B cell (primary cell): ENCODE measurements around the gene PGS1. TPM values are rescaled to one million over a fixed set of nuclear protein-coding genes. Genes with fewer than 3 reads are reported as not detected.

Experiments
- ATAC-seq: fragments of 200-7000 bp; cut with Tn5 transposase; one replicate; pipeline ENCODE4 v1.10.0; 2021; ENCODE audit warnings: low read depth, mild to moderate bottlenecking, moderate number of reproducible peaks, moderate library complexity
- CTCF ChIA-PET: fragments of 350-600 bp; sonication (Branson Sonifier 250); formaldehyde crosslinking; loops from one replicate; lab custom pipeline; 2021; ENCODE audit warnings: antibody characterized with exemption, inconsistent platforms; lab: Charles Lee
- POLR2A ChIA-PET: fragments of 350-600 bp; sonication (Branson Sonifier 250); formaldehyde crosslinking; loops from one replicate; lab custom pipeline; 2021; ENCODE audit warnings: antibody characterized with exemption; lab: Charles Lee
- DNase-seq: peaks from one replicate; pipeline ENCODE4 v3.0.0; 2013
- H2AFZ ChIP-seq: 2 replicates; pipeline ENCODE4 v1.6.1; 2012; ENCODE audit warnings: mild to moderate bottlenecking, low read depth, low read length; ENCODE audit not compliant: insufficient read depth, poor library complexity, severe bottlenecking
- H3K27ac ChIP-seq, 2 donors: 1 replicate in 1 of 2; 2 replicates in 1 of 2; pipeline ENCODE4 v1.5.1; 2012 to 2013; ENCODE audit warnings: low read length in 2 of 2, mild to moderate bottlenecking in 2 of 2, moderate library complexity in 1 of 2
- H3K27me3 ChIP-seq, 4 experiments: fragments of 200-600 bp in 1 of 4; sonication (generic) in 1 of 4; replicated peaks in 1 of 4; 1 replicate in 2 of 4; 2 replicates in 2 of 4; pipeline versions ENCODE4 v1.6.1 to v1.7.0; 2013 to 2016; ENCODE audit warnings: low read length in 3 of 4, mild to moderate bottlenecking in 2 of 4, mixed read lengths in 1 of 4, moderate library complexity in 1 of 4; ENCODE audit not compliant: insufficient read depth in 4 of 4, control insufficient read depth in 3 of 4; ENCODE audit errors: control extremely low read depth in 1 of 4
- H3K36me3 ChIP-seq, 2 experiments: replicated peaks in 1 of 2; 1 replicate in 1 of 2; 2 replicates in 1 of 2; pipeline versions ENCODE4 v1.6.1 to v1.7.1; 2013; ENCODE audit warnings: low read length in 1 of 2; ENCODE audit not compliant: insufficient read depth in 2 of 2, control insufficient read depth in 1 of 2; ENCODE audit errors: control extremely low read depth in 1 of 2, extremely low read depth in 1 of 2
- H3K4me1 ChIP-seq, 2 donors: fragments of 200-600 bp in 1 of 2; sonication (generic) in 1 of 2; 1 replicate in 1 of 2; 2 replicates in 1 of 2; pipeline versions ENCODE4 v1.5.1 to v1.6.1; 2013 to 2017; ENCODE audit warnings: low read length in 2 of 2; ENCODE audit not compliant: control insufficient read depth in 2 of 2, insufficient read depth in 2 of 2
- H3K4me2 ChIP-seq: replicated peaks from 2 replicates; pipeline ENCODE3; 2012; ENCODE audit warnings: mild to moderate bottlenecking, low read depth, low read length; ENCODE audit not compliant: poor library complexity, severe bottlenecking
- H3K4me3 ChIP-seq, 5 experiments: fragments of 200-600 bp in 1 of 5; sonication (generic) in 1 of 5; 1 replicate in 3 of 5; 2 replicates in 2 of 5; pipeline versions ENCODE4 v1.5.1 to v1.7.0; 2011 to 2016; ENCODE audit warnings: low read length in 4 of 5, mild to moderate bottlenecking in 4 of 5, low read depth in 2 of 5, control low read depth in 1 of 5, moderate library complexity in 1 of 5; ENCODE audit not compliant: insufficient read depth in 1 of 5; ENCODE audit errors: control extremely low read depth in 1 of 5, extremely low read depth in 1 of 5
- H3K79me2 ChIP-seq: fragments of 200-600 bp; sonication (generic); one replicate; pipeline ENCODE4 v1.6.0; 2016; ENCODE audit warnings: low read length; ENCODE audit not compliant: control insufficient read depth, insufficient read depth
- H3K9ac ChIP-seq: fragments of 200-600 bp; sonication (generic); 2 replicates; pipeline ENCODE4 v1.6.1; 2017; ENCODE audit warnings: mild to moderate bottlenecking, low read length, moderate library complexity
- H3K9me3 ChIP-seq, 3 donors: one replicate each; pipeline versions ENCODE4 v1.6.1 to v1.7.1; 2013; ENCODE audit warnings: low read length in 2 of 3; ENCODE audit not compliant: control insufficient read depth in 2 of 3, insufficient read depth in 1 of 3; ENCODE audit errors: control extremely low read depth in 1 of 3
- H4K20me1 ChIP-seq: 2 replicates; pipeline ENCODE4 v1.6.0; 2012; ENCODE audit warnings: mild to moderate bottlenecking, low read length; ENCODE audit not compliant: insufficient read depth, control insufficient read depth, poor library complexity, severe bottlenecking
- H3K27ac Mint-ChIP-seq: one replicate; pipeline ENCODE4 v1.8.0; 2021; ENCODE audit warnings: mixed read lengths
- H3K27me3 Mint-ChIP-seq: one replicate; pipeline ENCODE4 v1.8.0; 2021; ENCODE audit warnings: mixed read lengths
- H3K4me1 Mint-ChIP-seq: one replicate; pipeline ENCODE4 v1.8.0; 2021; ENCODE audit warnings: mixed read lengths
- H3K4me3 Mint-ChIP-seq: one replicate; pipeline ENCODE4 v1.8.0; 2021; ENCODE audit warnings: mixed read lengths
- H3K9me3 Mint-ChIP-seq: one replicate; pipeline ENCODE4 v1.8.0; 2022; ENCODE audit warnings: mixed read lengths; ENCODE audit not compliant: insufficient read depth
- CTCF ChIP-seq: fragments of 200-600 bp; IDR thresholded peaks from one replicate; pipeline ENCODE4 v1.8.0; 2022; ENCODE audit warnings: antibody characterized with exemption, mild to moderate bottlenecking
- EZH2 ChIP-seq: IDR thresholded peaks from 2 replicates; pipeline ENCODE4 v1.6.1; 2012; ENCODE audit warnings: borderline replicate concordance, low read depth, mild to moderate bottlenecking, moderate library complexity, low read length; ENCODE audit not compliant: insufficient read depth, poor library complexity, severe bottlenecking
- WGBS: methylation state at CpG from one replicate; pipeline ENCODE4 v1.1.5; 2013; ENCODE audit warnings: missing lambda C conversion rate; ENCODE audit not compliant: insufficient coverage; 5-methylcytosine and 5-hydroxymethylcytosine counted together
- intact Hi-C: fragments of 100-400 bp; cut with micrococcal nuclease; formaldehyde crosslinking; loops from one replicate; pipeline ENCODE4 v1.10.0; 2022
- polyA plus RNA-seq: library from polyadenylated mRNA; depleted of rRNA; stranded (reverse); fragments of >200 nt; gene quantifications from 2 replicates; pipeline ENCODE4 v1.2.3, GENCODE V29; 2012
- total RNA-seq, 2 donors: library from RNA; stranded (reverse); fragments of 120-200 nt in 1 of 2; gene quantifications; 1 replicate in 1 of 2; 2 replicates in 1 of 2; pipeline versions ENCODE4 v1.2.3 to v1.2.4, GENCODE V29; 2013 to 2022

Gene PGS1
- total and polyA plus RNA-seq, 2 donors (not counting 1 experiment from before 2014, with no cell fraction given), result 85.1 to 88.3 TPM

- Mint-ChIP-seq H3K4me1 (peaks cover 69% of the 10 kb centered on the region), H3K9me3 (no peaks in the 10 kb centered on the region), H3K4me3 (no peak overlapping the region), H3K27ac (peak overlapping the region; percentile 26), H3K27me3 (no peaks in the 10 kb centered on the region)
- intact Hi-C loops, result no loop called here
- ChIA-PET CTCF (interaction anchor here (0.7 to 14.5 kb wide), 4 partner anchors 9 to 260 kb away, joined by 3 to 171 read pairs (median 6); partner anchors contain the start of gene SOCS3), POLR2A (no interaction called here)
- Histone ChIP-seq H3K4me1 (peaks cover 57 to 77% of the 10 kb centered on the region in 2 donors), H3K27ac (no peak overlapping the region), H3K79me2 (no peaks in the 10 kb centered on the region), H3K4me3 (no peak overlapping the region), H4K20me1 (no peaks in the 10 kb centered on the region), H3K36me3 (no peaks in the 10 kb centered on the region), H3K9me3 (peaks cover 0 to 7% (median 0%) of the 10 kb centered on the region in 3 donors), H3K4me2 (no peak overlapping the region), H3K27me3 (no peaks in the 10 kb centered on the region), H2AFZ (no peak overlapping the region), H3K9ac (no peak overlapping the region)
- 97% methylated on average over 9 of the region's 13 CpGs for WGBS
- no peak for TF ChIP-seq CTCF
- TF ChIP-seq EZH2, result no peak
- no peak for DNase-seq
- no peak for ATAC-seq
These were observed 31.7 kb upstream of the PGS1 start for GRCh38 chr17:78346605-78347250.

GRCh38 chr17:78347453-78347852, 31.0 kb upstream of the PGS1 start:
- POLR2A ChIA-PET, result interaction anchor here (0.6 kb wide), 1 partner anchor 195 kb away, joined by 3 read pairs; no protein-coding TSS in a partner anchor
- no peaks in the 10 kb centered on the region for H3K27me3 ChIP-seq
- no peaks in the 10 kb centered on the region for H3K9me3 Mint-ChIP-seq
- H3K4me1 Mint-ChIP-seq, result peaks cover 72% of the 10 kb centered on the region
- H3K27ac ChIP-seq, result no peak overlapping the region
- peaks cover 58 to 79% of the 10 kb centered on the region in 2 donors for H3K4me1 ChIP-seq
- ATAC-seq, result no peak
- H2AFZ ChIP-seq, result no peak overlapping the region
- no peak overlapping the region for H3K9ac ChIP-seq
- no peaks in the 10 kb centered on the region for H3K27me3 Mint-ChIP-seq
- intact Hi-C loops, result no loop called here
- no peaks in the 10 kb centered on the region for H3K36me3 ChIP-seq
- WGBS, result 93% methylated on average over 3 of the region's 3 CpGs
- TF ChIP-seq CTCF, result no peak
- no peak for TF ChIP-seq EZH2
- no peaks in the 10 kb centered on the region for H3K79me2 ChIP-seq
- no peak for DNase-seq
- H3K4me3 Mint-ChIP-seq, result no peak overlapping the region
- peaks cover 0 to 9% (median 0%) of the 10 kb centered on the region in 3 donors for H3K9me3 ChIP-seq
- H3K4me3 ChIP-seq, result no peak overlapping the region
- H4K20me1 ChIP-seq, result no peaks in the 10 kb centered on the region
- H3K27ac Mint-ChIP-seq, result peak overlapping the region; percentile 10
- CTCF ChIA-PET, result interaction anchor here (1.1 to 14.5 kb wide), 3 partner anchors 9 to 74 kb away, joined by 4 to 171 read pairs (median 7); partner anchors contain the start of gene SOCS3
- peak overlapping the region; percentile 46 for H3K4me2 ChIP-seq
